ENCODE data around the gene EEF2.
"Not testable (repeated sequence)": the region's sequence is repeated elsewhere in the genome, so short reads cannot be mapped to it uniquely, and the experiment has no call there.

The EEF2 gene

DNA sequence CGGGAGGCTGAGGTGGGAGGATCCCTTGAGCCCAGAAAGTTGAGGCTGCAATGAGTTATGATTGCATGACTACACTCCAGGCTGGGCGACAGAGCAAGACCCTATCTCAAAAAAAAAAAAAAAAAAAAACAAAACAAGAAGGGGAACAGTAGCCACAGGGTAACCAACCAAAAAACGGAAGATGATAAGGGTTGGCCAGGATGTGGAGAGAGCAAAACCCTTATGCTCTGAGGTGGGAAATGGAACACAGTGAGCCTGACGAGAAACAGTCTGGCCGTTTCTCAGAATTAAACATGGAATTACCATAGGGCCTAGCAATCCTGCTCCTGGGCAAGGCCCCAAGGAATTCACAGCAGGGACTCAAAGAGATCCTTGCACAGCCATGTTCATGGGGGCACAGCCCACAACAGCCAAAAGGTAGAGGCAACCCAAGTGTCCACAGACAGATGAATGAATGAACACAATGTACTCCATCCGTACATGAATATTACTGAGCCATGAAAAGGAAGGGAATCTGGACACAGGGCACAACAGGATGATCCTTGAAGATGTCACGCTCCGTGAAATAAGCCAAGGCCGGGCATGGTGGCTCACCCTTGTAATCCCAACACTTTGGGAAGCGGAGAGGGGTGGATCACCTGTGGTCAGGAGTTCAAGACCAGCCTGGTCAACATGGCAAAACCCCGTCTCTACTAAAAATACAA is 41.1 kb downstream of the EEF2 start:
- no peak for DNase-seq

DNA sequence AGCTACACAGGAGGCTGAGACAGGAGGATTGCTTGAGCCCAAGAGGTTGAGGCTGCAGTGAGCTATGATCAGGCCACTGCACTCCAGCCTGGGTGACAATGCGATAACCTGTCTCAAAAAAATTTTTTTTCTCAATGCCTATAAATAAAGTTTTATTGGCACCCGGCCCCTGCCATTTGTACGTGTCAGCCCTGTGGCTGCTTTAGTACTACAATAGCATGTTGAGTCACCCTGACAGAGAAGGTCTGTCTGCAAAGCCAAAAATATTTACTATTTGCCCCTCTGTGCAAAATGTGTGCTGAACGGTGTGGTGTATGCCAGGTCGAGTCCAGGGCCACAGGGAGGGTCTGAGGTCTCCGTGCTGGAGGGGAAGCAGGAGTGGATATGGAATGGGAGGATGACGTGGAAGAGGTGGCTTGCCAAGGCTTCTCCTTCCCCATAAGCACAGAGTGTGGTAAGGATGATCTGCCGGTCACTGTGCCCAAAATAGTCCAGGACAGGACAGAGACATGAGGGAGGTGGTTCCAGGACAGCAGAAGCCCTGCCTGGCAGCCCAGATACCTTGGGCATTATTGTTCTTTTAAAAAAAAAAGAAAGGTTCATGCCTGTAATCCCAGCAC is 42.4 kb downstream of the EEF2 start:
- no peak for DNase-seq

DNA sequence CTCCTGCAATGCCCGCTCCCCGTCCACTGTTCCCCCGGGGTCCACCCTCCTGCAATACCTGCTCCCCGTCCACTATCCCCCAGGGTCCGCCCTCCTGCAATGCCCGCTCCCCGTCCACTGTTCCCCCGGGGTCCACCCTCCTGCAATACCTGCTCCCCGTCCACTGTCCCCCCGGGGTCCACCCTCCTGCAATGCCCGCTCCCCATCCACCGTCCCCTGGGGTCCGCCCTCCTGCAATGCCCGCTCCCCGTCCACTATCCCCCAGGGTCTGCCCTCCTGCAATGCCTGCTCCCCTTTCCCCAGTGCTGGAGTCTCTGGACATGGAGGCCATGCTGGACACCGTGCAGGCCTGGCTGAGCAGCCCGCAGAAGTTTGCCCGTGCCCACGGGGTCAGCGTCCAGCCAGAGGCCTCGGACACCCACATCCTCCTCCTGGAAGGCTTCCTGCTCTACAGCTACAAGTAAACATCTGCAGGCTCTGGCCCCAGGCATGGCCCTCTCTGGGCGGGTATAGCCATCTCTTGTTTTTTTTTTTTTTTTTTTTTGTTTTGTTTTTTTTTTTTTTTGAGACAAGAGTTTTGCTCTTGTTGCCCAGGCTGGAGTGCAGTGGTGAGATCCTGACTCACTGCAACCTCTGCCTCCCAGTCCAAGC is 46.8 kb downstream of the EEF2 start:
- not testable (repeated sequence) for DNase-seq

DNA sequence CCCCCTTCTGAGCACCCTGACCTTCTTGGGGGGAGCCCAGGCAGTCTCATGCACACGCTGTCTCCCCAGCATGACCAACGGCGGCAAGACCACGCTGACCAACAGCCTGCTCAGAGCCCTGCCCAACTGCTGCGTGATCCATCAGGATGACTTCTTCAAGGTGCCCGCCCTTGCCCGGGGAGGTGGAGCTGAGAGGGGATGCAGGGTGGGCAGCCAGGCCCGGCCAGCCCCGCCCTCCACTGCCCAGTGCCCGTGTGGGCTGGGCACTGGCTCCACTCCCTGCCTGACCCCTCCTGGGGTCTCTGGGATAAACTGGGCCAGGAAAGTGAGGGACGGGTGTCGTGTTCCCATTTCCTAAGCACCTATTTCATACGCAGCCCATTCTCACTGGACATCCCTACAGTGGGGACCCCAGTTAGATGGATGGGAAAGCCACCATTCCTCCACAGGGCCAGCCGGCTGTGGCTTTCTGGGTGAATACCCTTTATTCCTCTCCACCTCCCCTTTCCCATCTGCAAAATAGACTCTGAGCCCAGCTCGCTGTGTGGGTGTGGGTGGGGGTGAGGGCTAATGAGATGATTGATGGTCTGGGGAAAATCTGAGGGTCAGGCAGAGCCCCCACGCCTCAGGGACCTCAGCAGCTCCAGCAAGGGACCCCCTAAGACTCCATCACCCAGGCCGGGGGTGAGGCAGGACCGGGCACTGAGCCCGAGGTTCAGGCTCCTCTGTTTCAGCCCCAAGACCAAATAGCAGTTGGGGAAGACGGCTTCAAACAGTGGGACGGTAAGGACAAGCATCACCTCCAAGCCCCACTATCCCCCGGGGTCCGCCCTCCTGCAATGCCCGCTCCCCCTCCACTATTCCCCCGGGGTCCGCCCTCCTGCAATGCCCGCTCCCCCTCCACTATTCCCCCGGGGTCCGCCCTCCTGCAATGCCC is 48.5 kb downstream of the EEF2 start:
- no peak for DNase-seq

DNA sequence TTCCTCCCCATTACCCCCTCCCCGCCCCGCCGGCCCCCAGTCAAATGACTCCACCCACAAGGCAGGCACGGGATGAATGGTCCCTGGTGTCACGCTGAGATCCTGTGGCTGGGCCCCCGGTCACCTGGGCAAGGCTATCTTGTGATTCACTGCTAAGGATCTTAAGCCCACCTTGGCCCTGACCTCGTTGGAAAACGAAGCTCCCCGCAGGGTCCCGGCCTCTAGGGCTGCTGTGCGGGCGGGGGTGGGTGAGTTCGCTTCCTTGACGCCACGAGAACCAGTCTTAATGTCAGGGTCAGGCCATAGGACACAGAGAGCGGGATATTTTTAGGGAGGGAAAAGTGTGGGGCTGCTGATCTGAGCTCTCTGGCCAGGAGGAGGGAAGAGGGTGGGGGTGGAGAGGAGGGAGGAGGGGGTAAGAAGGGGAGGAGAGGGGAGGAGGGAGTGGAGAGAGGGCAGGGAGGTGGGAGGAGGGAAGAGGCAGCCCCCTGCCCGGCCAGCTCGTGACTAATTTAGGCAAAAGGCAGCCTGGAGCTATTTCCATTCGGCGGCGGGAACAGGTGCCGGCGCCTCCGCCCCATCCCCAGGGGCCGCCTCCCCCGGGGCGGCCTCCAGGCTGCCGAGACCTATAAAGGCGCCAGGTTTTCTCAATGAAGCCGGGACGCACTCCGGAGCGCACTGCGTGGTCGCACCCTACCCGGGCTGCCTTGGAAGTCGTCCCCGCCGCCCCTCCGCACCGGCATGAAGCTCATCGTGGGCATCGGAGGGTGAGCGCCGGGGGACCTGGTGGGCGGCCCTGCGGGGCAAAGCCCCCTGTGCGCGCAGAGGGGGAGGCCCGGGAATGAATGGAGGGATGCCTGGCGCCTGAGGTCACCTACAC is 52.1 kb downstream of the EEF2 start, which contains the start of gene NMRK2:
TSS of gene NMRK2 (plus strand) at position 139 of the 880 bp plus-strand sequence. CDS start at position 742, 603 bp downstream.
- DNase-seq = no peak

DNA sequence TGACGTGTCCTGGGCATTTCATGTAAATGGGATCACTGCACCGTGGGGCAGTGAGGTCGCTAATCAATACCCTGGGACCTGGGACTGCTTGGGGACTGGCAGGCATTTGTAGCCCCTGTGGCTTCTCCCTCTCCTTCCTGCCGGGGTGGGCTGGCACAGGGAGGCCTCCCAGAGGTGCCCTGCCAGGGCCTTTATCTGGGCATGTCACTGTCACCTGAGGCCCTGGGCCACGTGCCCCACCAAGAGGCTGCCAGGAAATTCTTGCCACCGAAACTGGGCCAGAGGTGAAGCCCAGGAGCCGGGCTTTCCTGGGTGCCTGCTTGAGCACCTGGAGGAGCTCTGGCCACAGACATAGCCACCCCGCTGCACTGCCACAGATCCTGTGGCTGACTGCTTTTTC is 54.2 kb downstream of the EEF2 start:
- DNase-seq = no peak

All from activated CD4-positive, alpha-beta T cell treated with anti-CD3 and anti-CD28 coated beads for 1 hour (primary cell).